B cell (primary cell): ENCODE results near the gene JCAD. TPM values are rescaled to one million over a fixed set of nuclear protein-coding genes. Genes with fewer than 3 reads are reported as not detected.

Experiments
- ATAC-seq: fragments of 200-7000 bp; cut with Tn5 transposase; one replicate; pipeline ENCODE4 v1.10.0; 2021; ENCODE audit warnings: low read depth, mild to moderate bottlenecking, moderate number of reproducible peaks, moderate library complexity
- CTCF ChIA-PET: fragments of 350-600 bp; sonication (Branson Sonifier 250); formaldehyde crosslinking; loops from one replicate; lab custom pipeline; 2021; ENCODE audit warnings: antibody characterized with exemption, inconsistent platforms; lab: Charles Lee
- POLR2A ChIA-PET: fragments of 350-600 bp; sonication (Branson Sonifier 250); formaldehyde crosslinking; loops from one replicate; lab custom pipeline; 2021; ENCODE audit warnings: antibody characterized with exemption; lab: Charles Lee
- DNase-seq: peaks from one replicate; pipeline ENCODE4 v3.0.0; 2013
- H2AFZ ChIP-seq: 2 replicates; pipeline ENCODE4 v1.6.1; 2012; ENCODE audit warnings: mild to moderate bottlenecking, low read depth, low read length; ENCODE audit not compliant: insufficient read depth, poor library complexity, severe bottlenecking
- H3K27ac ChIP-seq, 2 donors: 1 replicate in 1 of 2; 2 replicates in 1 of 2; pipeline ENCODE4 v1.5.1; 2012 to 2013; ENCODE audit warnings: low read length in 2 of 2, mild to moderate bottlenecking in 2 of 2, moderate library complexity in 1 of 2
- H3K27me3 ChIP-seq, 4 experiments: fragments of 200-600 bp in 1 of 4; sonication (generic) in 1 of 4; replicated peaks in 1 of 4; 1 replicate in 2 of 4; 2 replicates in 2 of 4; pipeline versions ENCODE4 v1.6.1 to v1.7.0; 2013 to 2016; ENCODE audit warnings: low read length in 3 of 4, mild to moderate bottlenecking in 2 of 4, mixed read lengths in 1 of 4, moderate library complexity in 1 of 4; ENCODE audit not compliant: insufficient read depth in 4 of 4, control insufficient read depth in 3 of 4; ENCODE audit errors: control extremely low read depth in 1 of 4
- H3K36me3 ChIP-seq, 2 experiments: replicated peaks in 1 of 2; 1 replicate in 1 of 2; 2 replicates in 1 of 2; pipeline versions ENCODE4 v1.6.1 to v1.7.1; 2013; ENCODE audit warnings: low read length in 1 of 2; ENCODE audit not compliant: insufficient read depth in 2 of 2, control insufficient read depth in 1 of 2; ENCODE audit errors: control extremely low read depth in 1 of 2, extremely low read depth in 1 of 2
- H3K4me1 ChIP-seq, 2 donors: fragments of 200-600 bp in 1 of 2; sonication (generic) in 1 of 2; 1 replicate in 1 of 2; 2 replicates in 1 of 2; pipeline versions ENCODE4 v1.5.1 to v1.6.1; 2013 to 2017; ENCODE audit warnings: low read length in 2 of 2; ENCODE audit not compliant: control insufficient read depth in 2 of 2, insufficient read depth in 2 of 2
- H3K4me2 ChIP-seq: replicated peaks from 2 replicates; pipeline ENCODE3; 2012; ENCODE audit warnings: mild to moderate bottlenecking, low read depth, low read length; ENCODE audit not compliant: poor library complexity, severe bottlenecking
- H3K4me3 ChIP-seq, 5 experiments: fragments of 200-600 bp in 1 of 5; sonication (generic) in 1 of 5; 1 replicate in 3 of 5; 2 replicates in 2 of 5; pipeline versions ENCODE4 v1.5.1 to v1.7.0; 2011 to 2016; ENCODE audit warnings: low read length in 4 of 5, mild to moderate bottlenecking in 4 of 5, low read depth in 2 of 5, control low read depth in 1 of 5, moderate library complexity in 1 of 5; ENCODE audit not compliant: insufficient read depth in 1 of 5; ENCODE audit errors: control extremely low read depth in 1 of 5, extremely low read depth in 1 of 5
- H3K79me2 ChIP-seq: fragments of 200-600 bp; sonication (generic); one replicate; pipeline ENCODE4 v1.6.0; 2016; ENCODE audit warnings: low read length; ENCODE audit not compliant: control insufficient read depth, insufficient read depth
- H3K9ac ChIP-seq: fragments of 200-600 bp; sonication (generic); 2 replicates; pipeline ENCODE4 v1.6.1; 2017; ENCODE audit warnings: mild to moderate bottlenecking, low read length, moderate library complexity
- H3K9me3 ChIP-seq, 3 donors: one replicate each; pipeline versions ENCODE4 v1.6.1 to v1.7.1; 2013; ENCODE audit warnings: low read length in 2 of 3; ENCODE audit not compliant: control insufficient read depth in 2 of 3, insufficient read depth in 1 of 3; ENCODE audit errors: control extremely low read depth in 1 of 3
- H4K20me1 ChIP-seq: 2 replicates; pipeline ENCODE4 v1.6.0; 2012; ENCODE audit warnings: mild to moderate bottlenecking, low read length; ENCODE audit not compliant: insufficient read depth, control insufficient read depth, poor library complexity, severe bottlenecking
- H3K27ac Mint-ChIP-seq: one replicate; pipeline ENCODE4 v1.8.0; 2021; ENCODE audit warnings: mixed read lengths
- H3K27me3 Mint-ChIP-seq: one replicate; pipeline ENCODE4 v1.8.0; 2021; ENCODE audit warnings: mixed read lengths
- H3K4me1 Mint-ChIP-seq: one replicate; pipeline ENCODE4 v1.8.0; 2021; ENCODE audit warnings: mixed read lengths
- H3K4me3 Mint-ChIP-seq: one replicate; pipeline ENCODE4 v1.8.0; 2021; ENCODE audit warnings: mixed read lengths
- H3K9me3 Mint-ChIP-seq: one replicate; pipeline ENCODE4 v1.8.0; 2022; ENCODE audit warnings: mixed read lengths; ENCODE audit not compliant: insufficient read depth
- CTCF ChIP-seq: fragments of 200-600 bp; IDR thresholded peaks from one replicate; pipeline ENCODE4 v1.8.0; 2022; ENCODE audit warnings: antibody characterized with exemption, mild to moderate bottlenecking
- EZH2 ChIP-seq: IDR thresholded peaks from 2 replicates; pipeline ENCODE4 v1.6.1; 2012; ENCODE audit warnings: borderline replicate concordance, low read depth, mild to moderate bottlenecking, moderate library complexity, low read length; ENCODE audit not compliant: insufficient read depth, poor library complexity, severe bottlenecking
- WGBS: methylation state at CpG from one replicate; pipeline ENCODE4 v1.1.5; 2013; ENCODE audit warnings: missing lambda C conversion rate; ENCODE audit not compliant: insufficient coverage; 5-methylcytosine and 5-hydroxymethylcytosine counted together
- intact Hi-C: fragments of 100-400 bp; cut with micrococcal nuclease; formaldehyde crosslinking; loops from one replicate; pipeline ENCODE4 v1.10.0; 2022
- polyA plus RNA-seq: library from polyadenylated mRNA; depleted of rRNA; stranded (reverse); fragments of >200 nt; gene quantifications from 2 replicates; pipeline ENCODE4 v1.2.3, GENCODE V29; 2012
- total RNA-seq, 2 donors: library from RNA; stranded (reverse); fragments of 120-200 nt in 1 of 2; gene quantifications; 1 replicate in 1 of 2; 2 replicates in 1 of 2; pipeline versions ENCODE4 v1.2.3 to v1.2.4, GENCODE V29; 2013 to 2022

Gene JCAD
- total and polyA plus RNA-seq, 2 donors (not counting 1 experiment from before 2014, with no cell fraction given), result 0.37 TPM; not detected in 1

GRCh38 chr10:30000802-30001571, 58.4 kb downstream of the JCAD start:
- Histone ChIP-seq H3K36me3 (no peaks in the 10 kb centered on the region), H3K4me1 (no peaks in the 10 kb centered on the region), H4K20me1 (no peaks in the 10 kb centered on the region), H2AFZ (no peak overlapping the region), H3K27me3 (peaks cover 0 to 10% (median 1%) of the 10 kb centered on the region in 4 experiments), H3K9me3 (no peaks in the 10 kb centered on the region), H3K9ac (no peak overlapping the region), H3K27ac (no peak overlapping the region), H3K4me2 (no peak overlapping the region), H3K79me2 (no peaks in the 10 kb centered on the region), H3K4me3 (no peak overlapping the region)
- DNase-seq (no peak), ATAC-seq (no peak)
- TF ChIP-seq EZH2, result no peak
- no peak for TF ChIP-seq CTCF
- ChIA-PET CTCF (interaction anchor here (1.4 to 1.5 kb wide), 3 partner anchors 14 to 590 kb away, joined by 3 to 4 read pairs (median 3); no protein-coding TSS in a partner anchor), POLR2A (no interaction called here)
- peaks cover 19% of the 10 kb centered on the region for H3K27me3 Mint-ChIP-seq
- H3K4me1 Mint-ChIP-seq, result peaks cover 3% of the 10 kb centered on the region
- H3K4me3 Mint-ChIP-seq, result no peak overlapping the region
- 89% methylated on average over 9 of the region's 12 CpGs for WGBS
- intact Hi-C loops, result no loop called here
- H3K27ac Mint-ChIP-seq, result no peak overlapping the region
- no peaks in the 10 kb centered on the region for H3K9me3 Mint-ChIP-seq
